NCI-H1694 (cell line): ENCODE results near the gene MICAL3.
A peak's percentile ranks its signal among the peaks of the same experiment; 100 is the strongest.
"Not testable (repeated sequence)": the region's sequence is repeated elsewhere in the genome, so short reads cannot be mapped to it uniquely, and the experiment has no call there.

Experiments used
- DNase-seq: peaks from one replicate; lab custom pipeline; 2025; lab: John Stamatoyannopoulos, UW

MICAL3 gene

DNA sequence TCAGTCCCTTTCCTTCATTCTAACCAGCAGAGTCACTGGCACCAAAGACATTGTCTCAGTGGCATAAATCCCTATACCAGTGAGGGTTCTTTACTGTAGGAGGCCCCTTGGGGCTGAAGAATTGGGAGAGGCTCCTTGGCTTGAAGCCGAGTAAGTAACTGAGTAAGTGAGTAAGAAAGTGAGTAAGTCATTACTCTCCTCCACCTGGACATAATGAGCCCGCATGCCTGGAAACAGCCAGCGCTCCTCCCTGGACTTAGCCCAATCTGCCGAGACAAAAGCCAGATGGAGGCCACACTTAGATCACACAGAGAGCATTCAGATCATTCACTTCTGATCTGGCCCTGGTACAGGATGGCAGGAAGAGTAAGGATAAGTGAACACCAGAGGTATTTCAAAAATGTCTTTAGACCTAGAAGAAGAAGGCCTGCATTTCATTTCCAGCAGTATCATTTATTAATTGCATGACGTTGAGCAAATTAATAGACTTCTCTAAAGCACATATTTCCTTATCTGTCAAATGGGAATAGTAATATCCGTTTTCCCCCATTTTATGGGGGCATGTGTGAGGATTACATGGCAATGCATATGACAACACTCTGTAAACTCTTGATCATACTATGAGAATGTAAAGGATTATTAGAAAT, 8.2 kb upstream of the MICAL3 start:
- no peak for DNase-seq

DNA sequence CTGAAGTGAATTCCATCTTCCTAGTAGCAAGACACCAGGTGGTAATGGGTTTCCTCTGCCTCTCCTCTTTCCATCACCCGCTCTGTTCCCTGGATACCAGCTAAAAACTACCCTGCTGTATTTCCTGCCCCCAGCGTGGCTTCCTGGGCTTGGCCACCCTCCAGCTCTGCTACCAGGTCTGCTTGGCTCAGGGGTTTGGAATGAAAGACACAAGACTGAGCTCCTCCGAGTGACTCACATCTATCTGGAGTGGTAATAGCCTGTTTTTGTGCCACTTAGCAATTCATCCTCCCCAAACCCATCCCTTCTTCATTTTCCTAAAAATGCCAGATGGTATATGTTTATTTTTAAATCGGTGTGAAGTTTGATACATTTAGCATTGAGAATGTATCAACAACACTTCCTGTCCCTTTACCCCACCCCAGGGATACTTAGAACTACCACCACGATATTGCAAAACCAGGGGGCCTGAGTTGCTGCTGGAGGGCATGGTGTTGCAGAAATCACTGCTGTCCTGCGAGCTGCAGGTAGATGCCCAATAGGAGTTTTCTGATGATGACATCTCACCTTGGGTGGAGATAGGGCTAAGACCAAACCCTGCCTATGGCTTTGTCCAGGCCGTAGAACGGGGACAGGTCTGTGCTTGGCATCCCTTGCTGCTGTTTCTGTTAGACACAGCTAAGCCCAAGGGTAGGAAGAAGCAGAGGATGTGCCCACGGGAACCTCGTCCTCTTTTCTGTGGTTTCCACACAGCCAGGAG, 7.5 kb upstream of the MICAL3 start:
- no peak for DNase-seq

DNA sequence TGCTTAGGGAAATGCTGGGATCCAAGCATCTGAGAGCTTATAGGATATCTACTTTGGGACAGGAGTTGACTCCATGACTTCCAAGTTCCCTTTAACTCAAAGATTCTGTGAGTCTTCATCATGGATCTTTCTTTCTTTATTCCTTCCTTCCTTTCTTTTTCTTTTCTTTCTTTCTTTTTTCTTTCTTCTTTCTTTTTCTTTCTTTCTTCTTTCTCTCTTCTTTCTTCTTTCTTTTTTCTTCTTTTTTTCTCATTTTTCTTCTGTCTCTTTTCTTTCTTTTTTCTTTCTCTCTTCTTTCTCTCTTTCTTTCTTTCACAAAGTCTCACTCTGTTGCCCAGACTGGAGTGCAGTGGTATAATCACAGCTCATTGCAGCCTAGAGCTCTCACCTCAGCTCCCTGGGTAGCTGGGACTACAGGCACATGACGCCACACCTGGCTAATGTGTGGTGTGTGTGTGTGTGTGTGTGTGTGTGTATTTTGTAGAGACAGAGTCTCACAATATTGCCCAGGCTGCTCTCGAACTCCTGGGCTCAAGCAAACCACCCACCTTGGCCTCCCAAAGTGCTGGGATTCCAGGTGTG, 5.4 kb upstream of the MICAL3 start:
- DNase-seq, result no peak

DNA sequence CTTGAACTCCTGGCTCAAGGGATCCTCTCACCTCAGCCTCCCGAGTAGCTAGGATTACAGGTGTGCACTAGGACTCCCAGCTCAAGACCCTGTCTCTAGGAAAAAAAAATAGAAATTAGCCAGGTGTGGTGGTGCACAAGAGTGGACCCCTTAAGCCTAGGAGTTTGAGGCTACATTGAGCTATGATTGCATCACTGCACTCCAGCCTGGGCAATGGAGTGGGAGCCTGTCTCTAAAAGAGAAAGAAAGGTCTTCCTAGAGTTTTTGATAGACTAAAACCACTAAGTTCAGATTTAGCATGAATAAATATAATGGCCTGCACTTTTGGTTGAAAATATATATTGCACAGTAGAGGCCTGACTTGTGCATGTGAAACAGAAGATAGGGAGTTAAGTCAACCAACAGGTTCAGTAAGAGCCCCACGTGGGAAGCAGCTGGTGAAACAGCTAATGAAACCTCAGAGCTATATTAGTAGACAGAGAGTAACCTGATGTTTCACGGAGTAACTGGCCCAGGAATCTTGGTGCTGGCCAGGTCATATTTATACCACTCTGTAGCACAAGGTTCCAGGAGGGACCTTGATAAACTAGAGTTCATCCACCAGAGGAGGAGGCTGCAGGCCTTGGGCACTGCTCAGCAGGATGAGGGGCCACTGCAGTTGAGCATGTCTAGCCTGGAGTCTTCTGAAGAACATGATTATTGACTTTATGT, 4.6 kb upstream of the MICAL3 start:
- no peak for DNase-seq

DNA sequence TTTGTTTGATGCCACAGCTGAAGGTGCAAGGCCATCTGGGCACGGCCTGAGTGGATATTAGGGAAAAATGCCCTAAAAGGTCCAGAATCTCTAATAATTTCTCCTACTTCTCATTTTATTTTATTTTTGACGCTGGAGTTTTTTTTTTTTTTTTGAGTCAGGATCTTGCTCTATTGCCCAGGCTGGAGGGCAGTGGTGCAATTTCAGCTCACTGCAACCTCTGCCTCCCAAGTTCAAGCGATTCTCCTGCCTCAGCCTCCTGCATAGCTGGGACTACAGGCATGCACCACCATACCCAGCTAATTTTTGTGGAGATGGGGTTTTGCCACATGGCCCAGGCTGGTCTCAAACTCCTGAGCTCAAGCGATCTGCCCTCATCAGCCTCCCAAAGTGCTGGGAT, 1.5 kb upstream of the MICAL3 start:
- not testable (repeated sequence) for DNase-seq

DNA sequence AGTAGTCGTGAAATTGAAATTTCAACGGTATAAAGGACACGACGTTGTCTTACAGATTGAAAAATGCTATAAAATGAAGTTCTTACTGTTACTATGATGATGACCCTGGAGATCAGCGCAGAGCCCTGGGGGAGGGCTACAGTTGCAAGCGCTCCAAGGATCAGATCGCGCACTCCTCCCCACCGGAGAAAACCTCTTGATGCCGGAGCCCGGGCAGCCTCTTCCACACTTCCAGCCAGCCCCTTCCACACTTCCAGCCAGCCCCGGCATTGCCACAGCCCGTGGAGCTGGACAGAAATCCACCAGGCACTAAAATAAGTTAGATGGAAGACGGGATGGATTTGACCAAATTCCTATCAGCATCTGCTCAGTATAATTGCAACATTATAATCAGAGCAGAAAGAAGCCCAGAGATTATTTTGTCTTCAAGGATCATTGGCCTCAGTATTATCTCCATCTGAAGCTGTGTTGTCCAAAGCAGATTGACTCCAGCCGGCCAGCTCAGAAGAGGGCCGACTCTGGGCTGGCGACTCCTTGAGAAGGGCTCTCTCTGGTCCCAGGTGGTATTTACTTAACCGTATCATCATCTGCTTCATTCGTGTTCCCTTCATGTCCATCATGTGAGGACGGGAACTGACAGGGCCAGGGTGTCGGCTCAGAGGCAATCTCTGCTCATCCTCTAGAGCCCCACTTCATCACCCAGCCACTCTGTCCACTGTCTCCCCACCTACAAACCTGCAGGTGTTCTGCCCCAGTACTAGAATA, 777 bp upstream of the MICAL3 start:
- DNase-seq, result no peak

DNA sequence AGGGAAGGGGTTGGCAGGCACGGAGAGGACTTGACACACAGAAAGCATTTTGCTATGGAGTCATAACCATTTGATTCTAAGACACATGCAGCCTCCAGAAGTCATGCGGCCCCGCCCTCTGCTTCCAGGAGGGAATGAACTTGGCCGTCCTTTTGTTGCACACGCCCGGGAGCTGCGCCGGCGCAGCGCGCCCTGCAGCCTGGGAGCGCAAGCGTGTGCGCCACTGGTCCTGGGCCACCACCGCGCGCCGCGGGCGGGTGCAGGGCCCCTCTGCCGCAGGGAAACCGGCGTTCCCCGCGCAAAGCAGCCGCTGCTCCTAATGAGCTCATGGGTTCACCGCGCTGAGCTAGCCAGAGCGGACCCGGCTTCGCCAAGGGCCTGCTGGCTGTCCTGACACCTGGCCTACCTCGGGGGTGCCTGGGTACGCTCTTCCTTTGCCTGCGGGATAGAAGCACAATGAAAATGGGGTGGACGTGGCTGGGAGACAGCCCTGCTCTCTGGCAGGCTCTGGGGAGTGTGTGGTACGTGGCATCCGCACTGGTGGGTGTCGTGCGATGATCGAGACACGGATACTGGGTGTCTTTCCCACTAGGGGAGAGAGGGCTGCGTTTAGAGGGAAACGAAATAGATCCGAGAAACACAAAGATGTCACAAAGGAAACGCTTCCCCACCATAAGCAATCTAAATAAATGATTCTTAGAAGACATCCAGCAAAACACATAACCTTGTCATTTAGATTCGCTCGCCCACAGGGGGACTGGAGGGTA, 669 bp downstream of the MICAL3 start:
- peak; percentile 25 for DNase-seq

DNA sequence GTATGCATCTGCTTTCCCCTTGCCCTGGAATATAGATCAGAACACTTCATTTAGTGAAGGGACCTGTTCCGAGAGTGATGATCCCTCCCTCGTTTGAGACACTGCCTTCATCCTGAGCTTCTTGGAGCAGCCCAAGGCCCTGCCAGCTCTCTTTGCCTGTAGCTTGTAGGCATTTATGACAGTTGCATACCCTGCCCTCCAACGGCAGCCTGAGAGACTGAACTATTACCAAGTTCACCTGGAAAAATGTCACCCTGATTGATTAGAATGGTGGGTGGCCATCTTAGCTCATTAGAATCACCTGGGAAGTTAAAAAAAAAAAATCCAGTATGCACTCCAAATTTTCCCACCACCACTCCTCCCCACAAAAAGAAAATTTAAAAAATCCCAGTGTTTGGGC, 1.5 kb downstream of the MICAL3 start:
- no peak for DNase-seq

DNA sequence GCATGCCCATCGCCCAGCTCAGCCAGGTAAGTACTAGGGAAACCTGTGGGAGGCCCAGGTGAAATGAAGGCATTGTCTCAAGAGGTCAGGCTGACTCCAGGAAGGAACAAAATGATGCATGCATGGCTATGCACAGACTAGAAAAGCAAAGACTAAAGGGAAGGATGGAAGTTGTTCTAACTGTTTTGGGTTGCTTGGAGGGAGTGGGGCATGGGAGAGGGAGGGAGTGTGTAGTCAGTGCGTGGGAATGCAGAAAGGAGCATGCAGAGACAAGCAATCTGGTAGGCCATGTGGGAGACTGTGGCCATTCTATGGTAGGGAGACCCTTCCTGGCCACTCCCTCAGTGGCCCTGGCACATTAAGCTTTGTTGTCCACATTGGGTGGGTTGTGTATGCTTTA, 2.9 kb downstream of the MICAL3 start:
- no peak for DNase-seq

DNA sequence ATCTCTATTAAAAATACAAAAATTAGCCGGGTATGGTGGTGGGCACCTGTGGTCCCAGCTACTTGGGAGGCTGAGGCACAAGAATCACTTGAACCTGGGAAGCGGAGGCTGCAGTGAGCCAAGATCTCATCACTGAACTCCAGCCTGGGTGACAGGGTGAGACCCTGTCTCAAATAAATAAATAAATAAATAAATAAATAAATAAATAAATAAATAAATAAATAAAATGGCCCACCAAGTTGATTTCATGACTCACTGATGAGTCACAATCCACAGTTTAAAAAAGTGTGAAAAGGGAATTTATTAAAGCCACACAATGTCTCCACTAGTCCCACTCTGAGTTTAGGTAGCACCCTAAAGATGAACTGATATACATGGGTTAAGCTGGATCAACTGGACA, 3.6 kb downstream of the MICAL3 start:
- DNase-seq, result not testable (repeated sequence)

DNA sequence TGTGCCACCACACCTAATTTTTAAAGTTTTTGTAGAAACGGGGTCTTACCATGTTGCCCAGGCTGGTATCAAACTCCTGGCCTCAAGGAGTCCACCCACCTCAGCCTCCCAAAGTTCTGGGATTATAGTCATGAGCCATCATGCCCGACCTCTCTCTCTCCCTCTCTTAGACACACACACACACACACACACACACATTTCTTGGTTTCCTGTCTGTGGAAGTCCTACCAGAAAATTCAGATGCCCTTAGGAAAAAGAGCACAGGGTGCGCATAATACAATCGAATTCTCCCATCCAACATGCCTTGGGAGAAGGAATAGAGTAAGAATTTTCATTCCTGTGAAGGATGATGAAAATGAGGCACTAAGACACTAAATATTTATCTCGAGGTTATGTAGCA, 10.4 kb downstream of the MICAL3 start:
- DNase-seq, result no peak

DNA sequence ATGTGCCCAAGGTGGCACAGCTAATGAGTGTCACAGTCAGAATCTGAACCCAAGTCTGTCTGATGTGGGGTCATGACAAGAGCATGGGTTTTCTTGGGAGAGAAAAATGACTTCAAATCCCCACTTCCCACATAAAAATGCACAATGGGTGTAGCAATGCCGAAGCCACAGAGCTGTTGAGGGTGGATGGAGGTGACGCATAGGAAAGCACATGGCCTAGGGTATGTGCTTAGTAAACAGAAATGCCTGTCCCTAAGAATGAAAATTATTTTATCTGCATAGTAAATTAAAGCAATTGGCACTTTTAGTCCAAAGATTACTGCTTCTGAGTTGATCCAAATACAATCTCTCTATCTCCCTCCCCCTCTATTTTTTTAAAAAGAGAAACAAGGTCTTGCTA, 10.9 kb downstream of the MICAL3 start:
- DNase-seq, result no peak

DNA sequence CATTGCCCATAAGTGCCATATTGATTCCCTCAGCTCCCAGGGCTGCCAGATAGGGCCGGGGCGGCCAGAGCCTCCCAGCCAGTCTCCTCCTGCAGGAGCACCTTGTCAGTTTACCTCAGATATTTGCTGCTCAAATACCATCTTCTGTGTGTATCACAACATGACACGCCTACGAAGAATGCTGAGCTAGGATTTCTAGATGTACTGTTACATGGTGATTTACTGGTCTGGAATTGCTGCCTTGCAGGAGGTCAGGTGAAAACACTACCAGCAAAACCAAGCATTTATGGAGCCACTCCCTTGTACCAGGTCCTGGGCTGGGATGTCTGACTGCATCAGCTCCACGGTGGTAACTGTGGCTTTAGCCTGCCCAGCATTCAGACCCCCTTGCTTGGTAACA, 11.8 kb downstream of the MICAL3 start:
- no peak for DNase-seq

DNA sequence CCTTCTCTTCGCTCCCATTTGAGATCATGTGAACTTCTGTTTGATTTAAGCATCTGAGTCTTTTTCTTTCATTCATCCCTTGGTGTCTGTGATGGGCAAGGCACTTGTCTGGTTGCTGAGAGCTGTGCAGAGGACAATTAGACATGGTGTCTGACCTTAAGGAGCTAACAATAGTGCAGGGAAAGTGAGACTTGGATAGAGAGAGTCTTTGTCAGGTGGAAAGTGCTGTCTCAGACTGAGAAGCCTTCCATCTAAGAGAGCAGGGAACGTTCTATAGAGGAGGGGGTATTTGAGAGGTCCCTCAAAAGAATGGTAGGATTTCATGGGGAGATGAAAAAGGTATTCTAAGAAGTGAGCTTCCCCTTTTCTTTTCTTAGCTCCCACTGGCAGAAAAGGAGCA, 14.1 kb downstream of the MICAL3 start:
- no peak for DNase-seq

DNA sequence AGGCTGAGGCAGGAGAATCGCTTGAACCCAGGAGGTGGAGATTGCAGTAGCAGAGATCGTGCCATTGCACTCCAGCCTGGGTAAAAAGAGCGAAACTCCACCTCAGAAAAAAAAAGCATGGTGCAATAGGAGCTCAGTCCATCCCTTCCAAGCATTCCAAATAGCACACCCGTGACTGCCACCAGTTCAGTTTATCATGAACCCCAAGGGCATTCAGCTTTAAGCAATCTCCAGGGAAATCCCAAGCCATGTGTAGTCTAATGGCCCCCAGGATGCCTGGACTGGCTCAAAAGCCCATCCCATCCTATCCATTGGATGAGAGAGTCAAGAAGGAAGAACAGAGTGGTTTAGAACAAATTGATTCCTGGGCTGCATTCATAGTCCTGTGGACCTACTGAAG, 16.2 kb downstream of the MICAL3 start:
- no peak for DNase-seq

DNA sequence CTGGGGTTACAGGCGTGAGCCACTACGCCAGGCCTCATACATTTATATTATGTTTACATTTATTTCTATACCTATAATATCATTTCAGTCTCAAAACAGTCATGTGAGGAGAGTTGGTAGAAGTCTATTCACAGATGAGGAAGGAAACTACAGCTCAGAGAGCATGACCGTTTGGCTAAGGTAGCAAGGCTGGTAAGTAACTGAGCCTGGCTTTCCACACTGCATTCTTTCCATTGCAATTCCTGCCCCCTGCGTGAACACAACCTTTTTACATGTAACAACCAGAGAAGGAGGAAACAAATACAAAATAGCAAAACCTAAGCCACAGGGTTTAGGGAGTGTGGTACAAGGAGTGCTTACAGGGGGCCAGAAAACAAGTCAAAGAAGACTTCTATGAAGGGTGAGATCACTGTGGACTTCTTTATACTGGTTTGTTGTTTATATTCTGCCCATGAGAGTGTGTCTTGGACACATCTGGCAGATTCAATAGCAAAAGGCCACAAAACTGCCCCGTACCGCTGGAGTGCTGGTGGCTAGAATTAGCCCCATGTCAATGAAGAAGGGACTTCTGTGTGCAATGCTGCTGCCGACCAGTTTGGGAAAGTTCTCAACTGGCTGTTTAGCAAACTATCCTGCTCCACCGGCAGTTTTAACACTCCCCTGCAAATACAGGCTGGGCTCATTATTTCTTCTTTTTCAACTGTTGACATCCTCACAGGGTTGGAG, 19.0 kb downstream of the MICAL3 start:
- DNase-seq, result no peak

DNA sequence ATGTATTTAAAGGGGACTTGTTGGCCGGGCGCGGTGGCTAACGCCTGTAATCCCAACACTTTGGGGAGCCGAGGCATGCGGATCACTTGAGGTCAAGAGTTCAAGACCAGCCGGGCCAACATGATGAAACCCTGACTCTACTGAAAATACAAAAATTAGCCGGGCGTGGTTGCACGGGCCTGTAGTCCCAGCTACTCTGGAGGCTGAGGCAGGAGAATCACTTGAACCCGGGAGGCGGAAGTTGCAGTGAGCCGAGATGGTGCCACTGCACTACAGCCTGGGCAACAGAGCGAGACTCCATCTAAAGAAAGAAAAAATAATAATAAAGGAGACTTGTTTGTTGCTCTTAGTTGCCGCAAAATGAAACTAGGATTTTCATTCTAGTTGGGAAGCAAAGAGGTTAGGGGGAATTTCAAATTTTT, 22.5 kb downstream of the MICAL3 start:
- DNase-seq, result not testable (repeated sequence)

DNA sequence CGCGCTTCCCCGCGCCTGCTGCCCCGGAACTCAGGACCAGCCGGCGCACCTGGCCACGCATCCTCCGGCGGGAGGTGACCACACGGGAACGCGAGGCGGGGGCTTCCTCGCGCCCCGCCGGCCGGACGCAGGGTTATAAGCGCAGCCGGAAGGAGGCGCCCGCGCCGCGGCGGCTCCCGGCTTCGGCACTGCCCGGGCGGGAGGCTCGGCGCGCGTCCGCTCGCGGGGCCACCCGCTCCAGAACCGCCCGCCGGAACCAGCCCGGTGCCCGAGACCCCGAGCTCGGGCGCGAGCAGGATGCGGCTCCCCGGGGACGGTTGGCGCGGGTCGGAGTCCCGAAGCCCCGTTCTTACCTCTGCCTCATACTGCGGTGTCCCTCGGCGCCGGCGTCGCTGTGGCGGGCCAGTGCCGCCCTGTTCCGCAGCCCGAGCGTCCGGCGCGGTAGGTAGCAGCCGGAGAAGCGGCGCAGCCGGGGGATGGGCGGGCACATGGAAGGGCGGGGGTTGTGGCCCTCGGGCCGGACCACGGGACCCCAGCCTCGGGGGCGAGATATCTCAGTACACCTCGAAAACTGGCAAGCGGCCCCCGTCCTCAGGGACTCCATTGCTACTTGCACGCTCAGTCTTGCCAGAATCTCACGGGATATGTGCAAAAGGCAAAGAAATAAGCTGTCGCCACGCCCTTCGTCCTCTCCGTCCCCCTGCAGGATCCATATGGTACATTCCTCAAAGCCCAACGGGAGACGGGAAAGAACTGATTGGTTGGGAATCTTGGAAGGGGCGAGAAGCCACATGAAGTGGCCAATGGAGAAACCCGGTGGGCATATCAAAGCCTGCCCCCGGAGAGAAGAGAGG, 23.1 kb downstream of the MICAL3 start:
- DNase-seq, result peak; percentile 90

DNA sequence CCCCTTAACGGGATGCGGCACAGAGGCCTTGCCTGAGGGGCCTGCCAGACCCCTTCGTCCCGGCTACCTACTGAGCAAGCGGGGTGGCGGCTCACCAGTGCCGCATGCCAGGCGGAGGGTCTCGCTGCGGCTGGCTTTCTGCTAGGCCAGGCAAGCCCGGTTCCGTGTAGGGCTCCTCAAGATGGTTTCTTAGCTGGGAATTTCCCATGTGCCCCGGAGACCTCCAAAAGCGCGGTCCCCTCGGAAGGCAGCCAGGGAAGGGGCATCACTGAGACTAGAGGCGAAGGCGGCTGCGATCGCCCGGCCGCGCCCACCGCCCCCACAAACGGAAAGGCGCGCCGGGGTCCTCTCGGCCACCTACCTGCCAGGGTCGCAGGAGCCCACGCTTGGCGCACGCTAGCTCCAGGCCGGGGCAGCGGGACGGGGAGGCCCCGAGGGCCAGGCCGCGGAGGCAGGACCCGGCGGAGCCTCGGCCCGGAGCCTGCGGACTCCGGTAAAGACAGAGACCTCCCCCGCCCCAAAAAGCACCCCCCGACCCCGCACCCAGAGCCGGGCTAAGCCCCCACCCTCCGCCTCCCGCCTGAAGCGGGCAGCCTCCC, 23.8 kb downstream of the MICAL3 start:
- DNase-seq, result no peak
